CD4-positive, alpha-beta T cell (primary cell): Measurements from ENCODE around the gene FEZ2. TPM values are rescaled to one million over a fixed set of nuclear protein-coding genes. Genes with fewer than 3 reads are reported as not detected.

Source experiments
- ATAC-seq: fragments of 200-7000 bp; cut with Tn5 transposase; one replicate; pipeline ENCODE4 v1.10.0; 2022; ENCODE audit warnings: mild to moderate bottlenecking; ENCODE audit not compliant: poor library complexity
- CTCF ChIA-PET: fragments of 350-600 bp; sonication (Branson Sonifier 250); formaldehyde crosslinking; loops from one replicate; lab custom pipeline; 2021; ENCODE audit warnings: antibody characterized with exemption, inconsistent platforms; lab: Charles Lee
- POLR2A ChIA-PET: fragments of 350-600 bp; sonication (Branson Sonifier 250); formaldehyde crosslinking; loops from one replicate; lab custom pipeline; 2021; ENCODE audit warnings: antibody characterized with exemption, inconsistent platforms; lab: Charles Lee
- DNase-seq, 14 experiments: peaks; one replicate each; pipeline ENCODE4 v3.0.0-alpha.2; 2013 to 2020; ENCODE audit warnings: mixed read lengths in 2 of 14
- H3K27ac ChIP-seq, 2 donors: one replicate each; pipeline versions ENCODE4 v1.5.1 to v1.7.0; 2013; ENCODE audit warnings: low read length in 2 of 2, low read depth in 1 of 2, mild to moderate bottlenecking in 1 of 2
- H3K27me3 ChIP-seq, 2 experiments: 1 replicate in 1 of 2; 2 replicates in 1 of 2; pipeline versions ENCODE4 v1.6.1 to v1.7.0; 2013; ENCODE audit warnings: low read length in 2 of 2, control low read depth in 1 of 2, mild to moderate bottlenecking in 1 of 2, moderate library complexity in 1 of 2; ENCODE audit not compliant: insufficient read depth in 2 of 2, control insufficient read depth in 1 of 2
- H3K36me3 ChIP-seq: one replicate; pipeline ENCODE4 v1.6.1; 2013; ENCODE audit warnings: low read length, control low read depth; ENCODE audit not compliant: insufficient read depth
- H3K4me1 ChIP-seq: one replicate; pipeline ENCODE4 v1.6.1; 2013; ENCODE audit warnings: low read length, control low read depth; ENCODE audit not compliant: insufficient read depth
- H3K4me3 ChIP-seq: one replicate; pipeline ENCODE4 v1.5.1; 2013; ENCODE audit warnings: mild to moderate bottlenecking, low read length, moderate library complexity
- H3K9me3 ChIP-seq, 2 experiments: 1 replicate in 1 of 2; 2 replicates in 1 of 2; pipeline versions ENCODE4 v1.6.1 to v1.7.0; 2013; ENCODE audit warnings: low read length in 2 of 2, mild to moderate bottlenecking in 2 of 2, control low read depth in 1 of 2, moderate library complexity in 1 of 2; ENCODE audit not compliant: control insufficient read depth in 1 of 2, insufficient read depth in 1 of 2
- H3K27ac Mint-ChIP-seq: one replicate; pipeline ENCODE4 v1.8.0; 2020; ENCODE audit warnings: mixed read lengths
- H3K27me3 Mint-ChIP-seq: one replicate; pipeline ENCODE4 v1.8.0; 2021; ENCODE audit warnings: mixed read lengths
- H3K36me3 Mint-ChIP-seq: one replicate; pipeline ENCODE4 v1.8.0; 2021; ENCODE audit warnings: low read depth, mixed read lengths
- H3K4me1 Mint-ChIP-seq: one replicate; pipeline ENCODE4 v1.8.0; 2021; ENCODE audit warnings: low read depth, mixed read lengths
- H3K4me3 Mint-ChIP-seq: one replicate; pipeline ENCODE4 v1.8.0; 2020; ENCODE audit warnings: mild to moderate bottlenecking, mixed read lengths
- H3K9me3 Mint-ChIP-seq: one replicate; pipeline ENCODE4 v1.8.0; 2020; ENCODE audit warnings: mixed read lengths
- CTCF ChIP-seq: fragments of 200-600 bp; IDR thresholded peaks from one replicate; pipeline ENCODE4 v1.8.0; 2022; ENCODE audit warnings: antibody characterized with exemption, mild to moderate bottlenecking
- intact Hi-C, 2 experiments: fragments of 100-400 bp; cut with DNase I in 1 of 2; cut with micrococcal nuclease in 1 of 2; formaldehyde crosslinking; loops; one replicate each; pipeline versions ENCODE4 v1.15.1 to v1.9.0; 2023 to 2025; cut with DNase I, micrococcal nuclease
- total RNA-seq, 174 experiments: library from RNA in 2 of 174; stranded (reverse) in 2 of 174; gene quantifications; one replicate each; pipeline ENCODE4 v1.2.3 and lab custom pipeline; 2021 to 2026

The FEZ2 gene
- total RNA-seq, 2 experiments from 2014 or later, result 4.8 to 5.6 TPM

GRCh38 chr2:36559221-36559942 is 38.6 kb downstream of the FEZ2 start:
- ChIA-PET POLR2A (no interaction called here), CTCF (no interaction called here)
- no peaks in the 10 kb centered on the region for H3K27me3 ChIP-seq
- H3K36me3 ChIP-seq, result peaks cover 31% of the 10 kb centered on the region
- H3K27ac ChIP-seq, result no peak overlapping the region
- no peaks in the 10 kb centered on the region for H3K9me3 ChIP-seq
- H3K27me3 Mint-ChIP-seq, result no peaks in the 10 kb centered on the region
- no peaks in the 10 kb centered on the region for H3K9me3 Mint-ChIP-seq
- H3K4me1 ChIP-seq, result no peaks in the 10 kb centered on the region
- DNase-seq, result no peak
- intact Hi-C loops, result no loop called here
- no peak for TF ChIP-seq CTCF
- no peak overlapping the region for H3K4me3 Mint-ChIP-seq
- H3K4me1 Mint-ChIP-seq, result no peaks in the 10 kb centered on the region
- H3K4me3 ChIP-seq, result no peak overlapping the region
- peaks cover 60% of the 10 kb centered on the region for H3K36me3 Mint-ChIP-seq
- H3K27ac Mint-ChIP-seq, result no peak overlapping the region
- ATAC-seq, result no peak

GRCh38 chr2:36556842-36557241 is 41.1 kb downstream of the FEZ2 start:
- no peaks in the 10 kb centered on the region for H3K27me3 ChIP-seq
- Mint-ChIP-seq H3K4me3 (no peak overlapping the region), H3K27me3 (no peaks in the 10 kb centered on the region), H3K27ac (no peak overlapping the region), H3K4me1 (no peaks in the 10 kb centered on the region), H3K36me3 (peaks cover 73% of the 10 kb centered on the region), H3K9me3 (no peaks in the 10 kb centered on the region)
- no peaks in the 10 kb centered on the region for H3K9me3 ChIP-seq
- H3K4me1 ChIP-seq, result no peaks in the 10 kb centered on the region
- no peak overlapping the region for H3K27ac ChIP-seq
- ATAC-seq, result no peak
- DNase-seq, result no peak
- intact Hi-C loops, result no loop called here
- TF ChIP-seq CTCF, result no peak
- POLR2A ChIA-PET, result no interaction called here
- H3K36me3 ChIP-seq, result peaks cover 36% of the 10 kb centered on the region
- no peak overlapping the region for H3K4me3 ChIP-seq
- CTCF ChIA-PET, result no interaction called here

- Mint-ChIP-seq H3K27me3 (no peaks in the 10 kb centered on the region), H3K27ac (no peak overlapping the region), H3K4me3 (no peak overlapping the region), H3K4me1 (no peaks in the 10 kb centered on the region), H3K9me3 (no peaks in the 10 kb centered on the region), H3K36me3 (peaks cover 76% of the 10 kb centered on the region)
- H3K4me3 ChIP-seq, result no peak overlapping the region
- intact Hi-C loops, result no loop called here
- ChIA-PET CTCF (no interaction called here), POLR2A (no interaction called here)
- TF ChIP-seq CTCF, result no peak
- peaks cover 43% of the 10 kb centered on the region for H3K36me3 ChIP-seq
- H3K27ac ChIP-seq, result no peak overlapping the region
- no peak for DNase-seq
- ATAC-seq, result no peak
- no peaks in the 10 kb centered on the region for H3K9me3 ChIP-seq
- H3K4me1 ChIP-seq, result no peaks in the 10 kb centered on the region
- H3K27me3 ChIP-seq, result no peaks in the 10 kb centered on the region
Observed at GRCh38 chr2:36555789-36556188, 42.2 kb downstream of the FEZ2 start.
